ENCODE results near the gene KSR2. TPM values are rescaled to one million over a fixed set of nuclear protein-coding genes. Genes with fewer than 3 reads are reported as not detected.

The KSR2 gene
- total and polyA plus RNA-seq, 2 donors (not counting 3 experiments of a cell fraction or from before 2014, with no cell fraction given) = 2.1 to 5.2 TPM

DNA sequence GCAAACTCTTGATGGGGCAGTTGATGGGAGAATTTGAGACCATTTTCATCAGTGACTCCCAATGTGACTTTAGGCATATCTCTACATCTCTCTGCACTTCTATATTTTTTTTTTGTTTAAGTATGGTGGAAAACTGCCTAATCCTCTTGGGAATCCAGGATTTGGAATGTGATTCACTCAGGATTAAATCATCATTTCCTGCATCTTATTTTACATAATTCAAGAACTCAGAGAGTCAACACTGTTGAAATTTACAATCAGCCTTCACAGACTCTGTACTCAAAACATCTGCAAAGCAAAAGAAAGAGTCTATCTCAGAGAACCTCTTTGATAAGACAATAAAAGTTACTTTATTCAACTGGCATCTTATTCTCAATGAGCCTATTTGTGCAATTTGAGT, 346.7 kb downstream of the KSR2 start:
- POLR2A ChIA-PET = no interaction called here

DNA sequence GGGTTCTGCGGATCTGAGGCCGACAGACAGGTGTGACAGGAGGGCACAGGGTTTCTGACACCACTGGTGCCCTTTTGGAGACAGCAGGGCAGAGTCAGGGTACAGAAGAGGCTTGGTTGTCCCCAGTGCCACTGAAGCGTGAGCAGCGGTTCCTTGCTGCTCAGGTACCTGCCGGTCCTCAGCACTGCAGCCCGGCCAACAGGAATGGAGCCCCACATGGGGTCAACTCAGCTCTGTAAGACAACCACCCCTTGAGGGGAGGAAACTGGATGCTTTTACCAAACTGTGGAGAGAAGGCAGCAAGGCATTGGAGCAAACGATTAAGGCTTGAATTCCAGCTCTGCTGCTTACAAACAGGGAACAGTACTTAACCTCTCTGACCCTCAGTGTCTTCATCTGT, 361.0 kb downstream of the KSR2 start:
- H3K27me3 ChIP-seq (ENCODE audit: control insufficient read depth in 2 of 2, insufficient read depth in 2 of 2, low read length in 2 of 2) = no peaks in the 10 kb centered on the region
- no peaks in the 10 kb centered on the region for H3K9me1 ChIP-seq (replicated peaks; ENCODE audit: control insufficient read depth, extremely low read depth, insufficient read depth, low read length)
- POLR2A ChIA-PET = no interaction called here
- H3K4me2 ChIP-seq (ENCODE audit: insufficient read depth, low read length) = no peak overlapping the region
- no peak for TF ChIP-seq MYC (IDR thresholded peaks at IDR 0.05; ENCODE audit: low read depth, low read length)
- no peak for TF ChIP-seq JUN (IDR thresholded peaks at IDR 0.05; ENCODE audit: borderline replicate concordance, insufficient read depth, insufficient read length, low read depth)
- TF ChIP-seq EZH2 (IDR thresholded peaks at IDR 0.05; ENCODE audit: borderline replicate concordance, low read depth, low read length, severe bottlenecking) = no peak
- H2AFZ ChIP-seq (ENCODE audit: low read depth, low read length) = no peak overlapping the region
- dilution Hi-C loops (cut with MboI; ENCODE audit: extremely low pct_ligation_motif_present, low sequenced_read_pairs) = loop anchor here (25.0 kb wide), 1 partner anchor 230 kb away; no protein-coding TSS in a partner anchor
- intact Hi-C loops (cut with micrococcal nuclease) = no loop called here
- no TSS peak for BruUV-seq (replicated peaks)
- no peak for DNase-seq (ENCODE audit: low read depth, low spot score)
- no peaks in the 10 kb centered on the region for H4K20me1 ChIP-seq (replicated peaks; ENCODE audit: control insufficient read depth, extremely low read depth, insufficient read depth, low read length)
- CTCF ChIA-PET = interaction anchor here (1.2 to 1.4 kb wide), 2 partner anchors 19 to 230 kb away, joined by 3 to 6 read pairs; no protein-coding TSS in a partner anchor
- no peaks in the 10 kb centered on the region for H3K4me1 ChIP-seq (ENCODE audit: control insufficient read depth, extremely low read depth, insufficient read depth, low read length)
- H3K36me3 ChIP-seq (ENCODE audit: control insufficient read depth in 2 of 2, extremely low read depth in 1 of 2, insufficient read depth in 2 of 2, low read length in 2 of 2) = no peaks in the 10 kb centered on the region
- H3K9ac ChIP-seq (replicated peaks; ENCODE audit: extremely low read depth, insufficient read depth, low read length) = no peak overlapping the region
- FAIRE-seq = no peak
- no peak overlapping the region for H3K27ac ChIP-seq (ENCODE audit: insufficient read depth, low read depth, low read length)
- peaks cover 2% of the 10 kb centered on the region for H3K79me2 ChIP-seq (ENCODE audit: control insufficient read depth, insufficient read depth, low read length)
- no peaks in the 10 kb centered on the region for H3K9me3 ChIP-seq (replicated peaks; ENCODE audit: control insufficient read depth, insufficient read depth, low read length)
- H3K4me3 ChIP-seq (replicated peaks in 1 of 3; ENCODE audit: insufficient read depth in 1 of 3, low read depth in 1 of 3, low read length in 3 of 3) = no peak overlapping the region

More for the DNA sequence above, 346.7 kb downstream of the KSR2 start:
- no peak overlapping the region for H3K9ac ChIP-seq (replicated peaks; ENCODE audit: extremely low read depth, insufficient read depth, low read length)
- intact Hi-C loops (cut with micrococcal nuclease) = no loop called here
- no peaks in the 10 kb centered on the region for H3K36me3 ChIP-seq (ENCODE audit: control insufficient read depth in 2 of 2, extremely low read depth in 1 of 2, insufficient read depth in 2 of 2, low read length in 2 of 2)
- no peak overlapping the region for H2AFZ ChIP-seq (ENCODE audit: low read depth, low read length)
- H3K4me3 ChIP-seq (replicated peaks in 1 of 3; ENCODE audit: insufficient read depth in 1 of 3, low read depth in 1 of 3, low read length in 3 of 3) = no peak overlapping the region
- no peak for FAIRE-seq
- TF ChIP-seq FOS (IDR thresholded peaks at IDR 0.05; ENCODE audit: borderline replicate concordance, insufficient read depth, low read length) = peak; percentile 64
- no peak for TF ChIP-seq POLR2A (IDR thresholded peaks at IDR 0.05; ENCODE audit: low read depth, low read length)
- TF ChIP-seq GATA2 (IDR thresholded peaks at IDR 0.05; ENCODE audit: insufficient read depth, insufficient read length, low read depth, low read length) = peak; percentile 88
- H3K27ac ChIP-seq (ENCODE audit: insufficient read depth, low read depth, low read length) = no peak overlapping the region
- peak; percentile 52 for DNase-seq (ENCODE audit: low read depth, low spot score)
- CTCF ChIA-PET = interaction anchor here (1.0 kb wide), 1 partner anchor 9 kb away, joined by 3 read pairs; no protein-coding TSS in a partner anchor
- no peaks in the 10 kb centered on the region for H4K20me1 ChIP-seq (replicated peaks; ENCODE audit: control insufficient read depth, extremely low read depth, insufficient read depth, low read length)
- BruUV-seq (replicated peaks) = no TSS peak
- H3K79me2 ChIP-seq (ENCODE audit: control insufficient read depth, insufficient read depth, low read length) = no peaks in the 10 kb centered on the region
- no peaks in the 10 kb centered on the region for H3K9me1 ChIP-seq (replicated peaks; ENCODE audit: control insufficient read depth, extremely low read depth, insufficient read depth, low read length)
- dilution Hi-C loops (cut with MboI; ENCODE audit: extremely low pct_ligation_motif_present, low sequenced_read_pairs) = loop anchor here (25.0 kb wide), 1 partner anchor 215 kb away; no protein-coding TSS in a partner anchor
- H3K4me2 ChIP-seq (ENCODE audit: insufficient read depth, low read length) = peak overlapping the region; percentile 22
- H3K27me3 ChIP-seq (ENCODE audit: control insufficient read depth in 2 of 2, insufficient read depth in 2 of 2, low read length in 2 of 2) = no peaks in the 10 kb centered on the region
- no peaks in the 10 kb centered on the region for H3K9me3 ChIP-seq (replicated peaks; ENCODE audit: control insufficient read depth, insufficient read depth, low read length)
- H3K4me1 ChIP-seq (ENCODE audit: control insufficient read depth, extremely low read depth, insufficient read depth, low read length) = peaks cover 9% of the 10 kb centered on the region

All from endothelial cell of umbilical vein (primary cell).